ENCODE results near the gene MLX.

The MLX gene

DNA sequence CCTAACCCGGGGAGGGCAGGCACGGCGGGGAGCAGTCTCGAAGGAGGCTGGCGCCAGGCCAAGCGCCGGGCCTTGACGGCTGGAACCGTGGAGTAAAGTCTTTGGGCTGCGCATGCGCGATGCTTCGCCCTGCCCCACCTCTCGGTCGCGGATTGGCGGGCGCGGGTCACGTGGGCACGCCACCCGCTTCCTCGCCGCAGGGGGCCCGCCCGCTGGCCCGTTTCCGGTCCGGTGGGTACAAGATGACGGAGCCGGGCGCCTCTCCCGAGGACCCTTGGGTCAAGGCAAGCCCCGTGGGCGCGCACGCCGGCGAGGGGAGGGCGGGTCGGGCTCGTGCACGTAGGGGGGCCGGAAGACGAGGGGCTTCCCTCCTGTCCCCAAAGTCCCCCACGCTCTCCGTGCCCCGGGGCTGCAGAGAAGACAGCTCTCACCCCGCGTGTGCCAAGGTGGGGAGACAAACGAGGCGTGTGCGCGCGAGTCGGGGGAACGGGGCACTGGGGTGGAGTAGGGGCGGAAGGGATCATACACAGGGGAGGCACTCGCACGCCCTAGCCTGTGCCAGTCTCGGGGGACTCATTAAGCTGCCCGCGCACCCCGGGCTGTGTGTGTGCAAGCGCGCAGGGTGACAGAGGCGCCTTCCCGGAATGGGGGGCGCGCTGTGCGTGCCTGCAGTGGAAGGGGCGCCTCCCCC, at the start of gene MLX:
Gene MLX, plus strand, starts transcription at position 218 of the 691 bp plus-strand sequence. Its CDS starts 25 bp downstream, at position 243.
- DNase-seq (ENCODE audit: low spot score): peak; percentile 91

DNA sequence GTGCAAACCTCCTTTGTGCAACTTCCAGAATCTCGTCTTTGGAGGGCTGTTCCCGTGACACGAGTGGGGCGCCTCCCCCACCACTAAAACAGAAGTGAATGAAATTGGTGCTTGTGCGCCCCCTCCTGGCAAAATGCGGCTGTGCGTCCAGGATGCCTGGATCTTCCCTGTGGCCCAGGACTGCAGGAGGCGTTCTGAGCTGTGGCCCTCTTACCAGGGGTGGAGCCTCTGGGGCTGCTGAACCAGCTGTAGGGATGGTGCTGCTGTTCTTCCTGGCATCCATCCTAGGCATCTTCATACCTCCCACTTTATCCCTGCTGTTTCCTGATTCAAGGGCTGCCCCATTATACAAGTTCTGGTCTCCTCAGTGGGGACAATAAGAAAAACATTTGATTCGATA, 49.4 kb upstream of the MLX start:
- peak; percentile 80 for DNase-seq (ENCODE audit: low spot score)

GRCh38 chr17:42518046-42518754, 48.7 kb upstream of the MLX start:
- no peak for DNase-seq (ENCODE audit: low spot score)

- no peak for DNase-seq (ENCODE audit: low spot score)
Observed at GRCh38 chr17:42518755-42519545, 48.0 kb upstream of the MLX start.

- no peak for DNase-seq (ENCODE audit: low spot score)
Observed at GRCh38 chr17:42519546-42520491, 47.1 kb upstream of the MLX start.

GRCh38 chr17:42520540-42520951, 46.4 kb upstream of the MLX start:
- no peak for DNase-seq (ENCODE audit: low spot score)

DNA sequence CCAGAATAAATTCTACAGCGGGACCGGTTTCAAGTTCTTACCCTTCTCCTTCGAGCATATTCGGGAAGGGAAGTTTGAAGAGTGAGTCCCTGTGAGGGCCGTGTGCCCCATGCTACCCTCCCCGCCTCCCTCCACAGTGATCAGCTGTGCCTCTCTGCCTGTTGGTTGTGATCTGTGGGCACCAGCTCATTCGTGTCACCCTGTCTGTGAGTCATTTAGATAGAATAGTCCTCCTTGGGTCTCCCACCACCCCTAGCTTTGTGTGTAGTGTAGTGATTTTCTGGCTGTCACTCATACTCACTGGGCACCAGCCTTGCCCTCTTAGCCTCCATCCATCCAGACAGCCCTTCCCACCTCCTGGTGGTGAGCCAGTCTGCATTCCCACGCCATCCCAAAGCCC, 45.9 kb upstream of the MLX start:
- no peak for DNase-seq (ENCODE audit: low spot score)

DNA sequence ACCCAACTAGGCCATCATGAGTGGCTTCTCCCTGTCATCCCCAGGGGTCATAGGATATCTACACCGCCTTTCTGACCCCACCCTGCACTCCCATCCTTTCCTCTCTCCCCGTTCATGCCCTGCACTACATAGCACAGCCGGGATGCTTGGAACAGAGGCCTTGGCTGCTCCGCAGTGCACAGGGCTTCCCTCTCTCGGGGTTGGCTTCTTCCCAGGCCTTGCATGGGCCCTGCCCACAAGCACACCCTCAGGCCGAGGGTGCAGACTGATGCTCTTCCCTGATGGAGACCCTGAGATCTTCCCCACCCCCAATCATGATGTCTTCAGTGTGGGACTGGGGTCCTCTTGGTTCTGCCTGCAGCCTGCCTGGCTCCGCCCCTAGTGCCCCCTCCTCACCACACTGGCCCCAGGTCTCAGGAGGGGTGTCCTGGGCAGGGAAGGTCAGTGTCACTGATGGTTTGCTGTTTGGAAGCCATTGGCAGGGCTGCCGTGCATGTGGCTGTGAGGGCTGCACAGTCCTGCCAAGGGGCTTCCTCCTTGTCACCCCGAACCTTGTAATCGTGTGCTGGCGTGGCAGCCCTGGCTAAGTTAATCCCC, 45.1 kb upstream of the MLX start:
- no peak for DNase-seq (ENCODE audit: low spot score)

- DNase-seq (ENCODE audit: low spot score): no peak
Observed at GRCh38 chr17:42522263-42522790, 44.6 kb upstream of the MLX start.

DNA sequence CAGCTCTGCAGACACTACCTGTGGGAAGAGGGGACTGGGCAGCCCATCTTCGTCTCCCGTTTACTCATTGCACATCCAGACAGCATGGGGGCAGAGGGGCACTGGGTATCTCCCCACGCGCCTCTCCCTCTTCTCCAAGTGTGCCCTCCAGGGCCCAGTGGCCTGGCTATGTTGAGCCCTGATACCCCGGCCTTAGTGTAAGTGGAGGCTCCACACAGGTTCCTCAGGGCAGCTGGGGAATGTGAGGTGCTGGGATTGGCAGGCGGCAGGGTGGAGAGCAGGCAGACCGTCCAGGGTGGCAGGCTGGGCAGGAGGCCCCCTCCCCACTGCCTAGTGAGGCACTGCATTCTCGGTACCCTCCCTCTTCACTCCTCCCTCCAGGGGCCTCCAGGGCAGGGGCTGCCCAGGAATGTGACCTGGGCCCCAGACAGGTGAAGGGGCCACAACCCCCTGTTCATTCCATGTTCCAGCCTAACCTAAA, 44.1 kb upstream of the MLX start:
- DNase-seq (ENCODE audit: low spot score): no peak

GRCh38 chr17:42525221-42525620, 41.7 kb upstream of the MLX start:
- no peak for DNase-seq (ENCODE audit: low spot score)

DNA sequence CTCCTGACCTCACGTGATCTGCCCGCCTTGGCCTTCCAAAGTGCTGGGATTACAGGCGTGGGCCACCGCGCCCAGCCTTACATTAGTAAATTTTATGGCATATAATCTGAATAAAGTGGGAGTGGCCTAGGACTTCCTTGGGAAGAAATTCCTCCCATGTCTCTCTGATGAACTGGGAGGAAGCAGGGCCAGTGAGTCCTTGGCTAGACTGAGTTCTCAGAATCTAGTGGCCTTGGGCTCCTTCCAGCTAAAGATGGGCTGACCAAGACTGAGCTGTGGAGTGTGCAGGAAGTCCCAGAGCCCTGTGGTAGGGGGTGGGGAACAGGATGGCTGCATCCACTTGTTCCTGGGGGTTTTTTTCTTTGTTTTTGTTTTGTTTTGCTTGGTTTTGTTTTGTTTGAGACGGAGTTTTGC, 40.9 kb upstream of the MLX start:
- no peak for DNase-seq (ENCODE audit: low spot score)

DNA sequence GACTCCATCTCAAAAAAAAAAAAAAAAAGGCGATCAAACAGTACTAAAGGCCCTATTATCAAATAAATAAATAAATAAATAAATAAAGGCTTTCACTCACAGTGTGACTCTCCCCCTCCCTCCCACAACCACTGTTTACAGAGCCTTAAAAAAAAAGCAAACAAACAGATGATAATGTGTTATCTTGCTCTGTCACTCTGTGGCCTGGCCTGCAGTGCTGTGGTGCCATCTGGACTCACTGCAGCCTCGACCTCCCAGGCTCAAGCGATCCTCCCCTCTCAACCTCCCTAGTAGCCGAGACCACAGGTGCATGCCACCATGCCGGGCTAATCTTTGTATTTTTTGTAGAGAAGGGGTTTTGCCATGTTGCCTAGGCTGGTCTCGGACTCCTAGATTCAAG, 39.0 kb upstream of the MLX start:
- no peak for DNase-seq (ENCODE audit: low spot score)

- DNase-seq (ENCODE audit: low spot score): no peak
Observed at GRCh38 chr17:42529061-42529460, 37.8 kb upstream of the MLX start.

GRCh38 chr17:42530952-42531454, 35.9 kb upstream of the MLX start:
- DNase-seq (ENCODE audit: low spot score): no peak

- peak; percentile 45 for DNase-seq (ENCODE audit: low spot score)
Observed at GRCh38 chr17:42531455-42532354, 35.2 kb upstream of the MLX start.

DNA sequence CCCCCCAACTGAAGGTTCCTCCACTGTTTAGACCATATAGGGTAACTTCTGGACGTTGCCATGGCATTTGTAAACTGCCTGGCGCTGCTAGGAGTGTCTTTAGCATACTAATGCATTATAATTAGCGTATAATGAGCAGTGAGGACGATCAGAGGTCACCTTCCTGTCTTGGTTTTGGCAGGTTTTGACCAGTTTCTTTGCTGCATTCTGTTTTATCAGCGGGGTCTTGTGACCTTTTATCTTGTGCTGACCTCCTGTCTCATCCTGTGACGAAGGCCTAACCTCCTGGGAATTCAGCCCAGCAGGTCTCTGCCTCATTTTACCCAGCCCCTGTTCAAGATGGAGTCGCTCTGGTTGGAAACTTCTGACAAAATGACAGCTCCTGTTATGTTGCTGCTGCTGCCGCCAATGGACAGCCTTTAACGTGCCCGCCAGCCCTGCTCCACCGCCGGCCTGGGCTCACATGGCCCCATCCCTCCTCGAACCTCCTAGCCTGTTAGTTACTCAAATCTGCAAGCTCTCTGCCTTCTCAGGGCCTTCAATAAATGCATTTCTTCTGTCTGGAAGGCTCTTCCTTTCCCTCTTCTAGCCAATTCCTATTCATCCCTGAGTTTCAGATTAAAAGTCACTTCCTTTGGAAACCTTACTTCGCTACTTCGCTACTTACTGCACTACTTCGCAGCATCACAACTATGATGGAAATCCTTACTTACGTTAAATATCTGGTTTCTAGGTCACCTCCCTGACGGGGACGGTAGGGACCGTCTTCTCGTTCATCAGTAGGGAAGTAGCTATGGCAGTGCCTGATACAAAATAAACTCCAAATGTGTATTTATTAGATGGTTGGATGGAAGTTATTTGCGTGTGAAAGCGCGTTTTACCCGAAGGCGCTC, 31.5 kb upstream of the MLX start:
- DNase-seq (ENCODE audit: low spot score): no peak

DNA sequence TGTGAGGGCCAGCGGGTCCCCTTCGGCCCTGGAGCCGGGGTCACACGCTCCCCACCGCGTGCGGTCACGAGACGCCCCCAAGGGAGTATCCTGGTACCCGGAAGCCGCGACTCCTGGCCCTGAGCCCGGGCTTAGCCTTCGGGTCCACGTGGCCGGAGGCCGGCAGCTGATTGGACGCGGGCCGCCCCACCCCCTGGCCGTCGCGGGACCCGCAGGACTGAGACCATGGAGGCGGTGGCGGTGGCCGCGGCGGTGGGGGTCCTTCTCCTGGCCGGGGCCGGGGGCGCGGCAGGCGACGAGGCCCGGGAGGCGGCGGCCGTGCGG, 30.9 kb upstream of the MLX start, which contains the start of gene NAGLU:
Gene NAGLU, plus strand, starts transcription at position 194 of the 324 bp plus-strand sequence. Its CDS starts 32 bp downstream, at position 226.
- DNase-seq (ENCODE audit: low spot score): peak; percentile 80
